Fibroblast of skin of scalp (primary cell): ENCODE data around the gene DMP1. TPM values are rescaled to one million over a fixed set of nuclear protein-coding genes. Genes with fewer than 3 reads are reported as not detected.

Experiments
- DNase-seq: peaks from one replicate; pipeline ENCODE4 v3.0.0-alpha.2; 2013
- polyA plus RNA-seq, 2 experiments: library from polyadenylated mRNA; unstranded; fragments of 120-200 nt; gene quantifications; one replicate each; pipeline ENCODE4 v1.2.1, GENCODE V29; 2013; ENCODE audit not compliant: insufficient read length in 2 of 2

Gene DMP1
- not detected for polyA plus RNA-seq (2013, experiment 1 of 2; ENCODE audit: insufficient read length)
- not detected for polyA plus RNA-seq (2013, experiment 2 of 2; ENCODE audit: insufficient read length)

GRCh38 chr4:87649980-87650379, at the start of gene DMP1:
Gene DMP1 (plus strand): TSS chr4:87650280. CDS start chr4:87656493, 6,213 bp downstream.
- DNase-seq = no peak

- no peak for DNase-seq
These were observed 48.7 kb upstream of the DMP1 start for GRCh38 chr4:87601361-87601760.

GRCh38 chr4:87608229-87608628, 41.9 kb upstream of the DMP1 start, which contains the start of gene DSPP:
Gene DSPP (plus strand): TSS chr4:87608529. CDS start chr4:87610909, 2,380 bp downstream.
- no peak for DNase-seq

GRCh38 chr4:87614292-87614890, 35.7 kb upstream of the DMP1 start:
- no peak for DNase-seq

- no peak for DNase-seq
These were observed 33.8 kb upstream of the DMP1 start for GRCh38 chr4:87616268-87616667.

GRCh38 chr4:87620086-87620485, 30.0 kb upstream of the DMP1 start:
- DNase-seq = no peak

- no peak for DNase-seq
These were observed 29.6 kb upstream of the DMP1 start for GRCh38 chr4:87620491-87620890.

GRCh38 chr4:87622303-87622702, 27.8 kb upstream of the DMP1 start:
- DNase-seq = no peak

- no peak for DNase-seq
These were observed 25.4 kb upstream of the DMP1 start for GRCh38 chr4:87624698-87625097.

- DNase-seq = no peak
These were observed 18.4 kb upstream of the DMP1 start for GRCh38 chr4:87631668-87632067.

GRCh38 chr4:87632469-87632868, 17.6 kb upstream of the DMP1 start:
- DNase-seq = no peak

GRCh38 chr4:87633243-87633642, 16.8 kb upstream of the DMP1 start:
- peak; percentile 59 for DNase-seq

GRCh38 chr4:87644286-87644685, 5.8 kb upstream of the DMP1 start:
- DNase-seq = no peak

- DNase-seq = no peak
These were observed 858 bp downstream of the DMP1 start for GRCh38 chr4:87650938-87651337.

GRCh38 chr4:87651941-87652340, 1.9 kb downstream of the DMP1 start:
- DNase-seq = no peak

- no peak for DNase-seq
These were observed 4.5 kb downstream of the DMP1 start for GRCh38 chr4:87654487-87655044.

- DNase-seq = peak; percentile 25
These were observed 7.4 kb downstream of the DMP1 start for GRCh38 chr4:87657525-87657924.

GRCh38 chr4:87659247-87659931, 9.3 kb downstream of the DMP1 start:
- DNase-seq = no peak

- DNase-seq = no peak
These were observed 12.8 kb downstream of the DMP1 start for GRCh38 chr4:87662871-87663270.

GRCh38 chr4:87669373-87669772, 19.3 kb downstream of the DMP1 start:
- DNase-seq = no peak

- DNase-seq = no peak
These were observed 27.7 kb downstream of the DMP1 start for GRCh38 chr4:87677731-87678130.

GRCh38 chr4:87679449-87680169, 29.5 kb downstream of the DMP1 start:
- DNase-seq = peak; percentile 69

GRCh38 chr4:87680271-87680670, 30.2 kb downstream of the DMP1 start:
- DNase-seq = no peak
